Esophagus muscularis mucosa (tissue), 4 donors: ENCODE data around the gene APOL2. TPM values are rescaled to one million over a fixed set of nuclear protein-coding genes. Genes with fewer than 3 reads are reported as not detected.

Experiments used
- DNase-seq: peaks from one replicate; pipeline ENCODE4 v3.0.0-alpha.2; 2017; ENCODE audit errors: extremely low spot score
- H3K27ac ChIP-seq, 4 donors: fragments of 200-600 bp; sonication (generic); replicated peaks in 1 of 4; 1 replicate in 3 of 4; 2 replicates in 1 of 4; pipeline ENCODE4 v1.5.1; 2016 to 2019; ENCODE audit warnings: mild to moderate bottlenecking in 1 of 4
- H3K27me3 ChIP-seq, 4 donors: fragments of 200-600 bp; sonication (generic); one replicate each; pipeline versions ENCODE4 v1.5.1 to v1.6.0; 2016 to 2019
- H3K36me3 ChIP-seq, 4 donors: fragments of 200-600 bp; sonication (generic); one replicate each; pipeline ENCODE4 v1.5.1; 2016 to 2019
- H3K4me1 ChIP-seq, 4 donors: fragments of 200-600 bp; sonication (generic); one replicate each; pipeline ENCODE4 v1.5.1; 2016 to 2019
- H3K4me3 ChIP-seq, 4 donors: fragments of 200-600 bp; sonication (generic); 1 replicate in 2 of 4; 2 replicates in 2 of 4; pipeline ENCODE4 v1.5.1; 2016 to 2019; ENCODE audit warnings: mild to moderate bottlenecking in 4 of 4, moderate library complexity in 1 of 4
- H3K9me3 ChIP-seq, 4 donors: fragments of 200-600 bp; sonication (generic); 1 replicate in 3 of 4; 2 replicates in 1 of 4; pipeline ENCODE4 v1.5.1; 2016 to 2019
- EP300 ChIP-seq: sonication (generic); formaldehyde crosslinking; IDR thresholded peaks from one replicate; pipeline ENCODE4 v1.6.1; 2017; ENCODE audit warnings: antibody characterized with exemption
- POLR2A ChIP-seq: fragments of 450-650 bp; IDR thresholded peaks from one replicate; pipeline ENCODE4 v1.6.1; 2017; ENCODE audit warnings: antibody characterized with exemption, moderate library complexity, mild to moderate bottlenecking, low read depth
- POLR2AphosphoS5 ChIP-seq, 2 donors: sonication (generic); formaldehyde crosslinking; IDR thresholded peaks; one replicate each; pipeline ENCODE4 v1.6.1; 2017; ENCODE audit warnings: antibody characterized with exemption in 2 of 2
- WGBS: methylation state at CpG from one replicate; pipeline ENCODE4 v1.1.5; 2018; 5-methylcytosine and 5-hydroxymethylcytosine counted together
- intact Hi-C: fragments of 100-400 bp; cut with DNase I; formaldehyde crosslinking; loops from one replicate; pipeline ENCODE4 v1.15.1; 2023
- total RNA-seq, 4 donors: library from RNA; depleted of rRNA; stranded (reverse); fragments of >200 nt; gene quantifications; one replicate each; pipeline versions ENCODE4 v1.1.0 to v1.2.1, GENCODE V29; 2016
- TF ChIP-seq, protein P1 (sequence below), 3 experiments: fragments of 200-600 bp in 2 of 3; fragments of 450-650 bp in 1 of 3; sonication (generic) in 2 of 3; IDR thresholded peaks; one replicate each; pipeline ENCODE4 v1.5.1; 2017 to 2019; ENCODE audit warnings: antibody characterized with exemption in 3 of 3, mild to moderate bottlenecking in 2 of 3, moderate library complexity in 1 of 3

APOL2 gene
- total RNA-seq, 4 donors from 2014 or later, result 22.0 to 41.9 (median 34.4) TPM

DNA sequence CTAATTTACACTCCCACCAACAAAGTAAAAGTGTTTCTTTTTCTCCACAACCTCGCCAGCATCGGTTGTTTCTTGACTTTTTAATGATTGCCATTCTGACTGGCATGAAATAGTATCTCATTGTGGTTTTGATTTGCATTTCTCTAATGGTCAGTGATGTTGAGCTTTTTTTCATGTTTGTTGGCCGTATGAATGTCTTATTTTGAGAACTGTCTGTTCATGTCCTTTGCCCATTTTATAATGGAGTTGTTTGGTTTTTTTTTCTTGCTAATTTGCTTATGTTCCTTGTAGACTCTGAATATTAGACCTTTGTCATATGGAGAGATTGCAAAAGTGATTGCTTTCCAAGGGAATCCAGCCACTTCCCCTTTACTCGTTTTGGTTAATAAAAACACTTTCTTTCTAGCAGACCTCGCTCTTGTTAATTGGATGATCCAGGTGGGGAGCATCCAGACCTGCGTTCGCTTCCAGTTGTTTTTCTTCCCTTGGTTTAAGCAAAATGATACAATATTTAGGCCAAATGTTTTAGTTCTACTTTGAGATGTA, 20.6 kb downstream of the APOL2 start:
- WGBS, result 89% methylated on average over 7 of the region's 7 CpGs
- H3K4me3 ChIP-seq, result no peak overlapping the region
- no peak for DNase-seq

DNA sequence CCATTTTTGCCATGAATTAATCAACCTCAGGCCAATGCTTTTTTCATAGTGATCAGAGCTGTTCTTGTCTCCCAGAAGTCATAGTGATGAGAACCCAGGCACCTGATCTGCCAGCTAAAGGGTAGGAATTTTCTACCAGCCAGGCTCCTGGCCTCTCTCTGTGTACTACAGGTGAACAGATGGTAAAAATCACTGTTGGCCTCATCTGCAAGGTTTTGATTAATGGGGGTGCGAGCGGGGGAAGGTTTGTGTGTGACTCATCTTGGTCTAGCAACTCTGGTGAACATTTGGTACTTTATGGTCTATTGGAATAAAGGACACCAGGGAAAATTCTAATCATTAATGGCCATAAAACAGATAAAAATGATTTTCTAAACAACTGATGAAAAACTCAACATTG, 23.3 kb downstream of the APOL2 start:
- intact Hi-C loops, result no loop called here
- H3K36me3 ChIP-seq, result no peaks in the 10 kb centered on the region
- 71% methylated on average over 2 of the region's 2 CpGs for WGBS
- no peak overlapping the region for H3K27ac ChIP-seq
- H3K4me3 ChIP-seq, result no peak overlapping the region
- no peak for TF ChIP-seq EP300
- TF ChIP-seq POLR2AphosphoS5 (IDR thresholded peaks at IDR 0.05), result no peak
- TF ChIP-seq, protein P1, sequence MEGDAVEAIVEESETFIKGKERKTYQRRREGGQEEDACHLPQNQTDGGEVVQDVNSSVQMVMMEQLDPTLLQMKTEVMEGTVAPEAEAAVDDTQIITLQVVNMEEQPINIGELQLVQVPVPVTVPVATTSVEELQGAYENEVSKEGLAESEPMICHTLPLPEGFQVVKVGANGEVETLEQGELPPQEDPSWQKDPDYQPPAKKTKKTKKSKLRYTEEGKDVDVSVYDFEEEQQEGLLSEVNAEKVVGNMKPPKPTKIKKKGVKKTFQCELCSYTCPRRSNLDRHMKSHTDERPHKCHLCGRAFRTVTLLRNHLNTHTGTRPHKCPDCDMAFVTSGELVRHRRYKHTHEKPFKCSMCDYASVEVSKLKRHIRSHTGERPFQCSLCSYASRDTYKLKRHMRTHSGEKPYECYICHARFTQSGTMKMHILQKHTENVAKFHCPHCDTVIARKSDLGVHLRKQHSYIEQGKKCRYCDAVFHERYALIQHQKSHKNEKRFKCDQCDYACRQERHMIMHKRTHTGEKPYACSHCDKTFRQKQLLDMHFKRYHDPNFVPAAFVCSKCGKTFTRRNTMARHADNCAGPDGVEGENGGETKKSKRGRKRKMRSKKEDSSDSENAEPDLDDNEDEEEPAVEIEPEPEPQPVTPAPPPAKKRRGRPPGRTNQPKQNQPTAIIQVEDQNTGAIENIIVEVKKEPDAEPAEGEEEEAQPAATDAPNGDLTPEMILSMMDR (IDR thresholded peaks at IDR 0.05), result no peak
- TF ChIP-seq POLR2A, result no peak
- peaks cover 0 to 3% (median 0%) of the 10 kb centered on the region in 4 donors for H3K27me3 ChIP-seq
- H3K9me3 ChIP-seq, result no peaks in the 10 kb centered on the region
- peaks cover 0 to 2% (median 0%) of the 10 kb centered on the region in 4 donors for H3K4me1 ChIP-seq
- no peak for DNase-seq

More for the DNA sequence above, 20.6 kb downstream of the APOL2 start:
- H3K27ac ChIP-seq, result no peak overlapping the region
- intact Hi-C loops, result no loop called here
- TF ChIP-seq POLR2AphosphoS5 (IDR thresholded peaks at IDR 0.05) (no peak), POLR2A (no peak)
- no peaks in the 10 kb centered on the region for H3K9me3 ChIP-seq
- no peaks in the 10 kb centered on the region for H3K36me3 ChIP-seq
- H3K27me3 ChIP-seq, result no peaks in the 10 kb centered on the region
- peaks cover 0 to 12% (median 7%) of the 10 kb centered on the region in 4 donors for H3K4me1 ChIP-seq

DNA sequence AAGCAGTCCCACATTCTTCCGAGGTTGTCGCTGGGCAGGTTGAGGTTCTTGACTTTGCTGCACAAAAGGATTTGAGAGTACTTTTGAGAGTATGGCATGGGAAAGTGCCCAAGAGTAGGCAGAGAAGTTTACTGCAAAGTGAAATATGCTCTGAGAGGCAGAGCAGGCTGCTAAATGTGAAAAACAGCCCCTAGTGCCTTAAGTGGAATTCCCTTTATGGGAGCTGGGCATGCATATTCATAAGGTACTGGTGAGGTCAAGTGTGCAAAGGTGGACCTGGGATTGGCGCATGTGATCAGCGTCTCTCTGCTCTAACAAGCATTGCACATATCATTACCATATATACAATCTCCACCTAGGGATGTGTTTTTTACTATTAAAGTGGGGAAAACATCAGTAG, 25.7 kb downstream of the APOL2 start:
- no peak for DNase-seq

DNA sequence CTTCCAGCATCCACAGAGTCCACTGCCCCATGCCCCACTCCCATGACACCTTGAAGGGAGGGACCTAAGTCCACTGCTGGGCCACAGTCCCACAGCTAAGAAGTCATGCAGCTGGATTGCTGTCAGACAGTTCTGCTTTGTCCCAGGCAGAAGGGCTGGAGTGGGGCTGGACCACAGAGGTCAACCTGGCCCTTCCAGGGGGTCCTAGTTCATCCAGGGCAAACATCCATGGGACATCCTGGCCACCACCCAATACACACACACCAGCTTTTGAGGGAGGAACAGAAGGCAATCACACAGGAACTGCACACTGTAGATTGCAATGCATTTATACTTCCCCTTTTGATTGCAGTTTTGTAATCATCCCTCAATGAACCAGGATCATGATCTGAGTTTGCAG, 26.4 kb downstream of the APOL2 start:
- H3K36me3 ChIP-seq, result no peaks in the 10 kb centered on the region
- intact Hi-C loops, result no loop called here
- no peak overlapping the region for H3K27ac ChIP-seq
- peaks cover 0 to 3% (median 0%) of the 10 kb centered on the region in 4 donors for H3K27me3 ChIP-seq
- no peak overlapping the region for H3K4me3 ChIP-seq
- no peak for DNase-seq
- TF ChIP-seq POLR2A (no peak), EP300 (no peak), POLR2AphosphoS5 (IDR thresholded peaks at IDR 0.05) (no peak)
- TF ChIP-seq, protein P1 (IDR thresholded peaks at IDR 0.05), result no peak
- peaks cover 0 to 5% (median 3%) of the 10 kb centered on the region in 4 donors for H3K4me1 ChIP-seq
- no peaks in the 10 kb centered on the region for H3K9me3 ChIP-seq

More for the DNA sequence above, 25.7 kb downstream of the APOL2 start:
- WGBS, result 95% methylated on average over 4 of the region's 4 CpGs
- no peaks in the 10 kb centered on the region for H3K4me1 ChIP-seq
- no peak overlapping the region for H3K4me3 ChIP-seq
- intact Hi-C loops, result no loop called here
- H3K27me3 ChIP-seq, result peaks cover 0 to 3% (median 0%) of the 10 kb centered on the region in 4 donors
- no peaks in the 10 kb centered on the region for H3K9me3 ChIP-seq
- no peak overlapping the region for H3K27ac ChIP-seq
- H3K36me3 ChIP-seq, result no peaks in the 10 kb centered on the region
- TF ChIP-seq POLR2A, result no peak
- TF ChIP-seq EP300, result no peak
- TF ChIP-seq, protein P1 (IDR thresholded peaks at IDR 0.05), result no peak
- no peak for TF ChIP-seq POLR2AphosphoS5 (IDR thresholded peaks at IDR 0.05)

DNA sequence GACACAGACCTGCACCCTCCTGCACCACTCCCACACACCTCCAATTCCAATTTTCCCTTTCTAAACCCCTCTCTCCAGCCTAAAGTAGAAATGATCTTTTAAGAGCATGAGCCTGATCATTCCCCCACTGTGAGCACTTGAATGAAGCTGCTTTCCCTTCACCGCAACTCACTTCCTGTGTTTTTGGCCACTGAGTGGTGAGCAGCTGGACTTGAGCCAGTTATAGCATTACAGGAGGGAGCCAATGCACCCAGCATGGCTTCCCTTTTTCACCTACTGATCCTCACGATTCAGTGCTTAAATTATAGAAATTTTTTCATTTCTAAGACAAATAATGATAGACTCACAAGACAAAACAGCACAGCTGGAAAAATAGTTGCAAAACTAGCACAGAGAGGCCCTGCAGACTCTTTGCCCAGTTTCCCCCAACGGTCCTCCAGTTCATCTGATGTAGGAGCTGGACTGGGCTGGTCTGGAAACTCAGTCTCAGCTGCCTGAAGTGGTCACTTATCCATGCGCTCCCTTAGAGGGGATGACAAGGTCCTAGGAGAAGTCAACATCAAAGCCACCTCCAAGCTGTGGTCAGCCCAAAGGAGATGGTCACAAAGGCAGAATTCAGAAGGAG, 28.0 kb downstream of the APOL2 start:
- Histone ChIP-seq H3K4me1 (peaks cover 0 to 5% (median 4%) of the 10 kb centered on the region in 4 donors), H3K27me3 (peaks cover 0 to 3% (median 0%) of the 10 kb centered on the region in 4 donors), H3K27ac (no peak overlapping the region), H3K36me3 (no peaks in the 10 kb centered on the region), H3K4me3 (no peak overlapping the region), H3K9me3 (no peaks in the 10 kb centered on the region)
- WGBS, result 57% methylated on average over 4 of the region's 4 CpGs
- no peak for DNase-seq
- TF ChIP-seq EP300 (no peak), POLR2A (no peak), POLR2AphosphoS5 (IDR thresholded peaks at IDR 0.05) (no peak)
- TF ChIP-seq, protein P1 (IDR thresholded peaks at IDR 0.05), result no peak
- intact Hi-C loops, result no loop called here
